IgD-negative memory B cell (primary cell): Measurements from ENCODE around the gene FGF12. TPM values are rescaled to one million over a fixed set of nuclear protein-coding genes. Genes with fewer than 3 reads are reported as not detected.
"Not testable (repeated sequence)": the region's sequence is repeated elsewhere in the genome, so short reads cannot be mapped to it uniquely, and the experiment has no call there.

Source experiments
- H3K27ac Mint-ChIP-seq, 3 donors: one replicate each; pipeline ENCODE4 v1.8.0; 2020 to 2022; ENCODE audit warnings: mild to moderate bottlenecking in 3 of 3, mixed read lengths in 3 of 3, moderate library complexity in 1 of 3
- H3K27me3 Mint-ChIP-seq: one replicate; pipeline ENCODE4 v1.8.0; 2021; ENCODE audit warnings: mixed read lengths
- H3K36me3 Mint-ChIP-seq: one replicate; pipeline ENCODE4 v1.8.0; 2020; ENCODE audit warnings: mild to moderate bottlenecking, mixed read lengths
- H3K4me1 Mint-ChIP-seq, 3 donors: one replicate each; pipeline ENCODE4 v1.8.0; 2020 to 2022; ENCODE audit warnings: mixed read lengths in 3 of 3, mild to moderate bottlenecking in 1 of 3
- H3K4me3 Mint-ChIP-seq, 4 donors: one replicate each; pipeline ENCODE4 v1.8.0; 2020 to 2022; ENCODE audit warnings: mild to moderate bottlenecking in 4 of 4, mixed read lengths in 4 of 4, moderate library complexity in 3 of 4
- H3K9me3 Mint-ChIP-seq, 3 donors: one replicate each; pipeline ENCODE4 v1.8.0; 2020 to 2021; ENCODE audit warnings: mixed read lengths in 3 of 3, mild to moderate bottlenecking in 1 of 3
- polyA plus RNA-seq: library from polyadenylated mRNA; unstranded; fragments of 300-500 nt; fragmentation: Illumina TruSeq; gene quantifications from one replicate; pipeline ENCODE4 v1.2.3, GENCODE V29; 2021

The FGF12 gene
- polyA plus RNA-seq, 1 donor from 2014 or later, result 0.38 TPM

DNA sequence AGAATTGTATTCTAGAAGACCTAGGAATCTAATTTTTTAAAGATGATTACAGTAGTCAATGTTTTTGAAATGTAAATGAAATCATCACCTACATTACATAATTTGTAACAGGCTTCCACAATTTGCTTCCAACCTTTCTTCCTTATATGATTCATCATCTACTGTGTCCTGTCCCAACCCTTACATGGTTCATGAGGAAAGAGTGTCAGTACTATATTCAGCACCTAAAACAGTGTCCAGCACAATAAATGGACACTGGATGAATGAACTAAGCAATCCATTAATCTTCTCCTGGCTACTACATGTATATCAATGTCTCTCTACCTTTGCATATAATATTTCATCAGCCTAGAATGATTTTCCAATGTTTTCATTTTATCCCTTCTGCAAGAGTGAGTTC is 12.2 kb downstream of the FGF12 start:
- H3K27ac Mint-ChIP-seq, result no peak overlapping the region
- peaks cover 2% of the 10 kb centered on the region for H3K27me3 Mint-ChIP-seq
- peaks cover 0 to 5% (median 0%) of the 10 kb centered on the region in 3 donors for H3K9me3 Mint-ChIP-seq
- H3K36me3 Mint-ChIP-seq, result no peaks in the 10 kb centered on the region
- H3K4me3 Mint-ChIP-seq, result no peak overlapping the region
- no peaks in the 10 kb centered on the region for H3K4me1 Mint-ChIP-seq

DNA sequence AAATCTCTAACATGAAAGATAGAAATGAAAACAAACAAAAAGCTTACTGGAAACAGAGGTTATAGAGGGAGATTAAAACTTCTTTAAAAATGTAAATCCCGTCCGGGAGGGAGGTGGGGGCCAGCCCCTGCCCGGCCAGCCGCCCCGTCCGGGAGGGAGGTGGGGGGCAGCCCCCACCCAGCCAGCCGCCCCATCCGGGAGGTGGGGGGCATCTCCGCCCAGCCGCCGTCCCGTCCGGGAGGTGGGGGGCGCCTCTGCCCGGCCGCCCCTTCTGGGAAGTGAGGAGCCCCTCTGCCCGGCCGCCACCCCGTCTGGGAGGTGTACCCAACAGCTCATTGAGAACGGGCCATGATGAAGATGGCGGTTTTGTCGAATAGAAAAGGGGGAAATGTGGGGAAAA is 16.2 kb downstream of the FGF12 start:
- not testable (repeated sequence) for H3K27me3 Mint-ChIP-seq, H3K36me3 Mint-ChIP-seq, H3K9me3 Mint-ChIP-seq, H3K4me3 Mint-ChIP-seq, H3K4me1 Mint-ChIP-seq, H3K27ac Mint-ChIP-seq

DNA sequence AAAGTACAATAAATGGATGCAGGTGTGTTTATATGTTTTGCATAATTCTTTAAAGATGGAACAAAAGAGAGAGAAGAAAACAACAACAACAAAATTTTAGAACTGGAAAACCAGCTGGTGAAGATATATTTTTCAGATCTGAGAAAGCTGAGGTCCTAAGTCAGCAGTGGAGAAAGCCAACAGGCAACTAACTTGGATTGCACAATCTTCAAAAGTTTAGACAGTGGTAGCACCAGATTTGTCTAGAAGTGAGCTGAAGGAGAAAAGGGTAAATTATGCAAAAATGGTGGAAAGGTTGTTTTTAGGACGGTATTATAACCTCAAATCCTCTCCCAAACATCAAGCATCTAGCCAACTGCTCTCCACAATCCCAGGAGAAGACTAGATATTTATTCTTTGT is 17.0 kb downstream of the FGF12 start:
- no peaks in the 10 kb centered on the region for H3K4me1 Mint-ChIP-seq
- no peak overlapping the region for H3K4me3 Mint-ChIP-seq
- no peaks in the 10 kb centered on the region for H3K36me3 Mint-ChIP-seq
- H3K27me3 Mint-ChIP-seq, result peaks cover 2% of the 10 kb centered on the region
- peaks cover 0 to 5% (median 0%) of the 10 kb centered on the region in 3 donors for H3K9me3 Mint-ChIP-seq
- no peak overlapping the region for H3K27ac Mint-ChIP-seq

DNA sequence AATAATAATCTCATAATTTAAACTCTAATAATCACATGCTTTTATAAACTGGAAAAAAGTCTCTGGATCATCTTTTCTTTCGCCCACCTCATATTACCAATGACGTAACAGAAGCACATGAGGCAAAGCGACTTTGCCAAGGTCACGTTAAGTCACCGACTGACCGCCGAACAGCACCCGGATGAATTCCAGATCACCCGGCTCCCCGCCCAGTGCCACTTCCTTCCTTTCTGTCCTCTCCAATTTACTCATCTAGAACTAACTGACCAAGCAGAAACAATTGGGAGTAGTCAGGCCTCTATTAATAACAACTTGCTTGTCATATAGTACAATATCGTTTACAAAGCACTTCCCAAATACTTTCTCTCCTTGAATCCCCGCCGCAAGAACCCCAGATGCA is 21.1 kb downstream of the FGF12 start:
- peaks cover 0 to 1% (median 0%) of the 10 kb centered on the region in 3 donors for H3K4me1 Mint-ChIP-seq
- H3K36me3 Mint-ChIP-seq, result no peaks in the 10 kb centered on the region
- H3K4me3 Mint-ChIP-seq, result no peak overlapping the region
- no peak overlapping the region for H3K27ac Mint-ChIP-seq
- H3K27me3 Mint-ChIP-seq, result peaks cover 2% of the 10 kb centered on the region
- peaks cover 0 to 5% (median 0%) of the 10 kb centered on the region in 3 donors for H3K9me3 Mint-ChIP-seq

DNA sequence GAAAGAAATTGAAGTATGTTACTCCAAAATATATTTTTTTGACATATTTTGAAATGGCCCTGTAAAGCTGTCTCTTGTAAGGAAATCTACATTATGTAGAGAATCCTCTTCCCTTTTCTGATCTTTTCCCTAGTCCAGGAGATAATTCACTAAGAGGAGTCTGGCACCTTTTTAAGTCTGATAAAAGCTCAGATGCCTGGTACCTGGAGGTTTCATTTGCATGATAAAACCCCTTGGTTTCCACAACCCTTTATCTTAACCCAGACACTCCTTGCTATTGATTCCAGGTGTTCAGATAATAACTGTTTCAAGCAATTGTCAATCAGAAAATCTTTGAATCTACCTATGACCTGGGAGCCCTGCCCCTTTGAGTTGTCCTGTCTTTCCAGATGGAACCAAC is 26.5 kb downstream of the FGF12 start:
- Mint-ChIP-seq H3K36me3 (no peaks in the 10 kb centered on the region), H3K4me3 (no peak overlapping the region), H3K4me1 (peaks cover 0 to 1% (median 0%) of the 10 kb centered on the region in 3 donors), H3K27ac (no peak overlapping the region), H3K9me3 (peaks cover 0 to 1% (median 0%) of the 10 kb centered on the region in 3 donors), H3K27me3 (no peaks in the 10 kb centered on the region)

DNA sequence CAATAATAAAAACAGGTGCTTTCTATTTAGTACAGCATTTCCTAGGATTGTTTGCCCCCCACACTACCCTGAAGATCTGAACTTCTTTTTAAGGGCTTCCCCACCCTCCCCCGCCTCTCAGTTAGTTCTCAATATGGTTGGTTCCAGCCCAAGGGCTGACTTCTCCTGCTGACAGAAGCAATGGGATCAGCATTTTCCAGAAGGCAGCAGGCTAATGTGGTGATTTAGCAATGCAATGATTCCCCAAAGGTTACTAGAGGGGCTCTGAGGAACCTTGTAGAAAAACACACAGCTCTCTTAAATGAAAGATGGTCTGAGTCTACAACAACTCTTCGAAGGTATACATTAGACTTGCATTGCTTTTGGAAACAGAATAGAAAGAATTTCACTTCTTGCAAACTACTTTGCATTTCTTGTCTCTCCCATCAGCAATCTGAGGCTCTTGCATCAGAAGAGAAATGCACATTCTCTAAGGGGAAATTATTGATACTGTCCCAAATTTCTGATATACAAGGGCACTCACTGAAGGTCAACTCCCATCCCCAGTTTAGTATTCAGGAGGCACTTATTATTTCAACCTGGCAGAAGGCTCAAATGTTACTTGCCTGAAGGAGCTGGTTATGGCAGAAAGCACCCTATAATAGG is 30.3 kb downstream of the FGF12 start:
- no peaks in the 10 kb centered on the region for H3K36me3 Mint-ChIP-seq

DNA sequence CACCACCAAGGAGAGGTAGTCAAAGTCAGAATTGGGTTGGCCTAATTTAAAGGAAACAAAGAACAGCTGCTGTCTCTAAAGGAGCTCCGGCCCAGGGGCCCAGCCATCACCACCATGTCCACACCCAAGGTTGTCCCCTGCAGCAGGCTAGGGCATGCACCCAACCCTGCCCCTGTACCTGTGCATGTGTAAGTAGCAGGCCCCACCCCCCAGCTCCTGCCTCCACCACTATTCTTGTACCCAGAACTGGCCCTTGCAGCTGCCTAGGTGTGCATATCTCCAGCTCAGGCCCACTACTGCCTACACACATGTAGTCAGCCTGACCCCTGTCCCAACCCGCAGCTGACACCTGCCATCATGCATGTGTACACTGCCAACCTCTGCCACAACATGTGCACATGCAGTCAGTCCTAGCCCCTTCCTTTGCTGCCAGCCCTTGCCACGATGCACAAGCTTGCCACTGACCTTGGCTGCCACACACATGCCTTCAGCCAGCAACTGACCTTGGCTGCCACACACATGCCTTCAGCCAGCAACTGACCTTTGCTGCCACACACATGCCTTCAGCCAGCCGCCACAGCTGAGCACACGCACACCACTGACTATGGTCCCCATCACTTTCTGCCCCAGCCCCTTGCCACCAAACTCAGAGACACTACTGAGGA is 39.7 kb downstream of the FGF12 start:
- Mint-ChIP-seq H3K36me3 (no peaks in the 10 kb centered on the region), H3K27ac (no peak overlapping the region), H3K4me3 (no peak overlapping the region), H3K9me3 (peaks cover 8 to 16% (median 12%) of the 10 kb centered on the region in 3 donors), H3K4me1 (no peaks in the 10 kb centered on the region), H3K27me3 (no peaks in the 10 kb centered on the region)

More for the DNA sequence above, 30.3 kb downstream of the FGF12 start:
- Mint-ChIP-seq H3K4me3 (no peak overlapping the region), H3K4me1 (no peaks in the 10 kb centered on the region), H3K27me3 (no peaks in the 10 kb centered on the region), H3K9me3 (peaks cover 0 to 1% (median 0%) of the 10 kb centered on the region in 3 donors), H3K27ac (no peak overlapping the region)

DNA sequence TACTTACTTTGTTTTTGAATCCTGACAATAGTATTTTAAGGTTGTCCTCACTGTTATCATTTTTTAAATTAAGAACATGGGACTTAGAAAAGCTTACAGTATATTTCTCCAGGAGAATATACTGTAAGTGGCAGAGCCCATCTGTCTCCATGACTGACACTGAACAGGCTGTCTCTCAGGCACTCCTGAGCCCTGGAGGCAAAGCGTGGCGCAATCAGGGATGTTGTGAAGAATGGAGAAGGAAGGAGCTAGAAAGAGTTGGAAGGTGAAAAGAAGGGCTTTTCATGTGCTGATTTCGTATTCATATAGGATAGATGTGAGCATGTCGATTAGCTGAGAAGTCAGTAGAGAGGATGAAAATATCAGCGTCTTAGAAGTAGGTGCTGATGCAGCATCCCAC is 41.5 kb downstream of the FGF12 start:
- Mint-ChIP-seq H3K36me3 (no peaks in the 10 kb centered on the region), H3K9me3 (peaks cover 9 to 13% (median 12%) of the 10 kb centered on the region in 3 donors), H3K4me1 (no peaks in the 10 kb centered on the region), H3K27ac (no peak overlapping the region), H3K4me3 (no peak overlapping the region), H3K27me3 (no peaks in the 10 kb centered on the region)

DNA sequence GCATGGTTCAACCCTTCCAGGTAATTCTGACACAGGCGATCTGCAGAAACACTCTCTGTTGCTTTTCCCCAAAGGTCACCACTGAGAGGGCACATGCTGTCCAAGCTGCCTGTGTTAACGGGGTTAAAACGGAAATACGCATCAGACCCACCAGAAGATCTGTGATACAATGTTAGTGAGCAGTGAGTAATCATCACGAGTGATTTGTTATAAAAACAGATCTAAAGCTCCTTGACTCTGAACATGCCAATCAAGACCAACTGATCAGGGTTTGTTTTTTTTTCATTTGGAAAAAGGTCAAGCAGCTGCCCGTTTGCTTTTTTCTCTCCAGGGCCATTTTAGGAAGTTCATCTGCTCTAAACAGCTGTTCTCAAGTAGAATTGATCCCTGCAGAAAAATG is 43.2 kb downstream of the FGF12 start:
- Mint-ChIP-seq H3K27ac (no peak overlapping the region), H3K4me1 (no peaks in the 10 kb centered on the region), H3K36me3 (no peaks in the 10 kb centered on the region), H3K4me3 (no peak overlapping the region), H3K27me3 (peaks cover 2% of the 10 kb centered on the region), H3K9me3 (peaks cover 1 to 4% (median 4%) of the 10 kb centered on the region in 3 donors)

DNA sequence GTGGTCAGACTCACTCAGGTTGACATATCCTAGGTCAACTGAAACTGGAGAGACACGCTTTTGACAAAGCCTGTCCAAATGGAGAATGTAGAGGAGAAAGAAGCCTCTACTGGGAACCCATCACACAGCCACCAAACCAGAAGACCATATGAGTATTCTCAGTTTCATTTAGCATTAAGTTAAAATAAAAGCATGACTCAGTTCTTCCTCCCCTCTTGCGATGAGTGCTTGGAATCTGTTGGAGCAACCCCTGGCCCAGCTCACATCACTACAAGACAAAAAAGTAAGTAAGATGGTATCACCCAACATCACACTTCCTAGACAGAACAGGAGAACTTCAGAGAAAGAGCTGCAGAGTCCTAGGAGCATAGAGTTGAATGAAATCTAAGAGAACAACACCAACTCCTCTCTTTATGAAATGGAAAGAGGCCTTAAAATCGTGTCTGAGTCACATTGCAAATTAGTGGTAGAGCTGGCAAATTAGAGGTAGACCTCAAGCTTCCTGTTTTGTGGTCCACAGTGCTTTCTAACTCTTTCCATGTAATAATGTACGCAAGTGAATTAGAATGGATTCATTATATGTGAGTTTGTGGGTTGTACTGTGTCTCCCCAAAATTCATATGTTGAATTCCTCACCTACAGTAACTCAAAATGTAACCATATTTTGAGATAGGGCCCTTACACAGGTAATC is 51.2 kb downstream of the FGF12 start:
- peaks cover 2% of the 10 kb centered on the region for H3K36me3 Mint-ChIP-seq
- H3K27ac Mint-ChIP-seq, result no peak overlapping the region
- peaks cover 6% of the 10 kb centered on the region for H3K27me3 Mint-ChIP-seq
- no peaks in the 10 kb centered on the region for H3K4me1 Mint-ChIP-seq
- H3K4me3 Mint-ChIP-seq, result no peak overlapping the region
- H3K9me3 Mint-ChIP-seq, result peaks cover 0 to 3% (median 2%) of the 10 kb centered on the region in 3 donors

DNA sequence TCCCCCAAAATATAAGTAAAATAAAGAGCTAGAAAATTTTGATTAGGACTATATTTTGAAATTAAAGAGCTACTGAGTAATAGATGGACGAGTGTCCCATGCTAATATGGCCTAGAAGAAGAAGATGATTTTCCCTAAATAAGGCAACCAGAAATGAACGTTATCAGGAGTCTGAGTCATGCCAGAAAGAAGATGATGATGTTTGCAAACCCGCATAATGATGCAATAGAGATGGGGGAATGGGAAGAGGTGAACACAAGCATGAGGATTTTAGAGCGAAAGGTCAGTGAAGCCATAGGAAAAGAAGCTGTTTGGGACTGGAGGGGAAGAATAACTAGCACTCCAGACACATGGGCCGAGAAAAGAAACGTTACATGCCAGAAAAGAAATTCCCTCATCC is 71.7 kb downstream of the FGF12 start:
- peaks cover 0 to 1% (median 0%) of the 10 kb centered on the region in 3 donors for H3K9me3 Mint-ChIP-seq
- H3K27ac Mint-ChIP-seq, result no peak overlapping the region
- peaks cover 2% of the 10 kb centered on the region for H3K27me3 Mint-ChIP-seq

DNA sequence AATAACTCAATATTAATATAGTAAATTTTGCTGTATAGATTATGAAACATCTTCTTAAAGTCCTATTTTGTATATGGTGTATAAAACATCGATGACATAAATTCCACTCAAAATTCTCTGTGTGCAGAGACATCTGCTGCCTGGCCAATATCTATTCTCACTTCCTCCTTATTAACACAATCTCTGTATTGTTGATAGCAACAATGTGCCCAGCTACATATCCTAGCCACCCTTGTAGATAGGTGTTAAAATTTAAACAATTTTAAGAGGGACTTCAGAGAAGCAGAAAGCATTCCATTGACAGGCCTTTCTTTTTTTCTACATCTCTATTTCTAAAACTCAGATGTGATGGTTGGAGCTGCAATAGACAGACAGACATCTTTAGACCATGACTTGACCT is 72.3 kb downstream of the FGF12 start:
- Mint-ChIP-seq H3K27me3 (peaks cover 2% of the 10 kb centered on the region), H3K27ac (no peak overlapping the region), H3K4me3 (no peak overlapping the region), H3K4me1 (no peaks in the 10 kb centered on the region), H3K36me3 (no peaks in the 10 kb centered on the region), H3K9me3 (peaks cover 0 to 1% (median 0%) of the 10 kb centered on the region in 3 donors)

More for the DNA sequence above, 71.7 kb downstream of the FGF12 start:
- no peaks in the 10 kb centered on the region for H3K36me3 Mint-ChIP-seq
- no peak overlapping the region for H3K4me3 Mint-ChIP-seq
- H3K4me1 Mint-ChIP-seq, result no peaks in the 10 kb centered on the region

DNA sequence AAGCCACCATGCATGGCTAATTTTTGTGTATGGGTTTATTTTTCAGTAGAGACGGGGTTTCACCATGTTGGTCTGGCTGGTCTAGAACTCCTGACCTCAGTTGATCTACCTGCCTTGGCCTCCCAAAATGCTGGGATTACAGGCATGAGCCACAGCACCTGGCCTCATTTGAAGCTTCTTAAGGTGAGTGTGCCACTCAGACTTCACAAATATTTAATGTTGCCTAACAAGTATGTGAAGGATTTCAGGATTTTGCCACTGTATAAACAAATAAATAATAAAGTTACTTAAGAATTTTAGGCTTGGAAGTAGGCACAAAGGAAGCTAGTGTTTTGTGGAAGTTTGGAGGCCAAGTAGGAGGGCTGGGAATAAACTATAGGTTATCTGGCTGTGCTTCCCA is 73.5 kb downstream of the FGF12 start:
- Mint-ChIP-seq H3K4me1 (no peaks in the 10 kb centered on the region), H3K27ac (no peak overlapping the region), H3K4me3 (no peak overlapping the region), H3K27me3 (peaks cover 2% of the 10 kb centered on the region), H3K36me3 (no peaks in the 10 kb centered on the region), H3K9me3 (peaks cover 0 to 1% (median 0%) of the 10 kb centered on the region in 3 donors)

DNA sequence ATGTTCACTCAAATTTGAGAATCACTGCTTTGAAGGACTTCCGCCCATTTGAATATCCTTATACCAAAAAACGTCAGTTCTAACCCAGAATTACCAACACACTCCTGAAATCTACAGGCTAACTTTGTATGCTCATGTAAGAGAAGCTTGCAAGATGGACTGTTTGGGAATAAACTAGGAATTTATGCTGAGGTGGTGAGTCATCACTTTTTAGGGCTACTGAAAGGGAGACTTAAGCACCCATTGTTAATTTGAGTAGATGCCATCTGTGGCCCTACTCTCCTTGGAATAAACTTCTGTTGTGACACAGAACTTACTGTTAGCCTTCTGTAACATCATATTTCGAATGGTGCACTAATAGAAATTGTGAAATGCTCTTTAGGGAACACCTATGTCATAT is 74.6 kb downstream of the FGF12 start:
- H3K9me3 Mint-ChIP-seq, result peaks cover 0 to 1% (median 0%) of the 10 kb centered on the region in 3 donors
- H3K36me3 Mint-ChIP-seq, result no peaks in the 10 kb centered on the region
- H3K27me3 Mint-ChIP-seq, result peaks cover 2% of the 10 kb centered on the region
- H3K27ac Mint-ChIP-seq, result no peak overlapping the region
- no peaks in the 10 kb centered on the region for H3K4me1 Mint-ChIP-seq
- no peak overlapping the region for H3K4me3 Mint-ChIP-seq

DNA sequence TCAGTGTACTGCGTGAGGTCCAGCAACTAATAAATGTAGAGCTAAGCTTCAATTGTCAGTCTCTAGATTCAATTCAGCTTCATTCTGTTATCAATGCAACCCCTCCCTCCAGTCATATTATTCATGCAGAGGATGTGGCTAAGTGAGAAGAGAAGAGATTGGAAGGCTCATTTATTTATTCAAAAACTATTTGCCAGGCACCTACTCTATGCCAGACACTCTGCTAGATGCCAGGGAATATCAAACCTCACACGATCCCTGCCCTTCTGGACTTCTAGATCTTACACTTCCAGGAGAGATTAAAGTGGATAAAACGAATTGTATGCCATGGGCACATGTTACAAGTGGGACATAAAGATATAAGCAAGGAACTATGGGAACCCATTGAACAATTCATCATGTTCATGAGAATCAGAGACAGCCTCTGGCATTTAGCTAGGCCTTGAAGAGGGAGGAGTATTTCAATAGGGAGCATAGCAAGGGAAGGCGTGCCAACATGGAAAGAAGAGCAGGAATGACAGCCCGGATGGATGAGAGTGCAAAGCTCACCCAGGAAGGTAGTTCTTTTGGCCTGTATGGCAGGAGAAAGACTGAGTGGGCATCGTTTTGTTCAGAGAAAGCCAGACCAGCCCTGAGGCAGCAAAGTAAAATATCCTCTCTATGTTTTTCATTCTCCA is 75.4 kb downstream of the FGF12 start:
- Mint-ChIP-seq H3K27ac (no peak overlapping the region), H3K36me3 (no peaks in the 10 kb centered on the region), H3K9me3 (peaks cover 0 to 1% (median 0%) of the 10 kb centered on the region in 3 donors), H3K4me3 (no peak overlapping the region), H3K4me1 (no peaks in the 10 kb centered on the region), H3K27me3 (peaks cover 2% of the 10 kb centered on the region)
